GM19467 (cell line): ENCODE results near the gene FRMD4A.
"Not testable (repeated sequence)": the region's sequence is repeated elsewhere in the genome, so short reads cannot be mapped to it uniquely, and the experiment has no call there.

ENCODE experiments used
- ATAC-seq: cut with Tn5 transposase; IDR thresholded peaks from one replicate; pipeline ENCODE4 v1.9.1; 2021; ENCODE audit warnings: mild to moderate bottlenecking, moderate library complexity; ENCODE audit not compliant: unreplicated experiment

The FRMD4A gene

GRCh38 chr10:13924040-13924725 lies 406.5 kb downstream of the FRMD4A start:
- ATAC-seq = no peak

GRCh38 chr10:13922586-13922985 lies 408.1 kb downstream of the FRMD4A start:
- ATAC-seq = no peak

GRCh38 chr10:13921941-13922340 lies 408.8 kb downstream of the FRMD4A start:
- ATAC-seq = no peak

GRCh38 chr10:13921131-13921530 lies 409.6 kb downstream of the FRMD4A start:
- not testable (repeated sequence) for ATAC-seq

- no peak for ATAC-seq
These were observed 410.3 kb downstream of the FRMD4A start for GRCh38 chr10:13920465-13920864.

- no peak for ATAC-seq
These were observed 410.7 kb downstream of the FRMD4A start for GRCh38 chr10:13920031-13920430.

- no peak for ATAC-seq
These were observed 412.9 kb downstream of the FRMD4A start for GRCh38 chr10:13917791-13918190.

- ATAC-seq = no peak
These were observed 414.3 kb downstream of the FRMD4A start for GRCh38 chr10:13916384-13916947.

GRCh38 chr10:13915710-13916109 lies 415.0 kb downstream of the FRMD4A start:
- no peak for ATAC-seq

- ATAC-seq = no peak
These were observed 416.8 kb downstream of the FRMD4A start for GRCh38 chr10:13913897-13914296.

GRCh38 chr10:13911821-13912520 lies 418.8 kb downstream of the FRMD4A start:
- ATAC-seq = no peak

GRCh38 chr10:13909516-13910258 lies 421.0 kb downstream of the FRMD4A start:
- ATAC-seq = no peak

GRCh38 chr10:13908475-13908874 lies 422.2 kb downstream of the FRMD4A start:
- no peak for ATAC-seq

- no peak for ATAC-seq
These were observed 423.2 kb downstream of the FRMD4A start for GRCh38 chr10:13907570-13907969.

- ATAC-seq = no peak
These were observed 425.4 kb downstream of the FRMD4A start for GRCh38 chr10:13905281-13905680.

- no peak for ATAC-seq
These were observed 426.7 kb downstream of the FRMD4A start for GRCh38 chr10:13904064-13904463.

- no peak for ATAC-seq
These were observed 427.7 kb downstream of the FRMD4A start for GRCh38 chr10:13902868-13903587.

GRCh38 chr10:13899941-13900340 lies 430.8 kb downstream of the FRMD4A start:
- no peak for ATAC-seq

GRCh38 chr10:13896146-13896545 lies 434.6 kb downstream of the FRMD4A start:
- not testable (repeated sequence) for ATAC-seq

- ATAC-seq = no peak
These were observed 436.2 kb downstream of the FRMD4A start for GRCh38 chr10:13894412-13895093.
